HL-60/S4 (cell line): ENCODE measurements around the gene EFCAB14.
"Not testable (repeated sequence)": the region's sequence is repeated elsewhere in the genome, so short reads cannot be mapped to it uniquely, and the experiment has no call there.

Experiments used
- in situ Hi-C: fragments of 300-500 bp; cut with MboI; formaldehyde crosslinking; loops from 2 replicates; pipeline ENCODE4 v1.14.3; 2022; ENCODE audit warnings: low sequenced_read_pairs

The EFCAB14 gene

DNA sequence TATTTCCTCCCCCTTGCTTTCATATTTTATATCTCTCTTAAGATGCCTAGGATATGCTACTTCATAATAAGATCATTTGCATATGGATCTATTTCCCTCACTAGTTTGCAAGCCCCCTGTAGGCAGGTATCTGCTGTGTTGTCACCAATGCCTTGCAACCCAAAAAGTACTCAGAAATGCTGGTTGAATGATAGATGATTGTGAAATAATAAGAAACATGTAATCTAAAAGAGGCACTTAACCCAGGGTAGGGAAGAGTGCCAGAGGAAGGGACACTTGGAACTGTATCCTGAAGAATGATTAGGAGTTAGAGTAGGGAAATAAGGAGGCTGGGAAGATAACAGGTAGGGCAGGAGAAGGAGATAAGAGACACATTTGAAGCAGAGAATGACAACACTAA lies 63.1 kb downstream of the EFCAB14 start:
- in situ Hi-C loops = no loop called here

DNA sequence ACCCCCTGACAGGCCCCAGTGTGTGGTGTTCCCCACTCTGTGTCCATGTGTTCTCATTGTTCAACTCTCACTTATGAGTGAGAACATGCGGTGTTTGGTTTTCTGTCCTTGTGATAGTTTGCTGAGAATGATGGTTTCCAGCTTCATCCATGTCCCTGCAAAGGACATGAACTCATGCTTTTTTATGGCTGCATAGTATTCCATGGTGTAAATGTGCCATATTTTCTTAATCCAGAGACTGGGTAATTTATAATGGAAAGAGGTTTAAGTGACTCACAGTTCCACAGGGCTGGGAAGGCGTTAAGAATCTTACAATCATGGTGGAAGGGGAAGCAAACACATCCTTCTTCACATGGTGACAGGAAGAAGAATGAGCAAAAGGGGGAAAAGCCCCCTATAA lies 64.2 kb downstream of the EFCAB14 start:
- in situ Hi-C loops = not testable (repeated sequence)

DNA sequence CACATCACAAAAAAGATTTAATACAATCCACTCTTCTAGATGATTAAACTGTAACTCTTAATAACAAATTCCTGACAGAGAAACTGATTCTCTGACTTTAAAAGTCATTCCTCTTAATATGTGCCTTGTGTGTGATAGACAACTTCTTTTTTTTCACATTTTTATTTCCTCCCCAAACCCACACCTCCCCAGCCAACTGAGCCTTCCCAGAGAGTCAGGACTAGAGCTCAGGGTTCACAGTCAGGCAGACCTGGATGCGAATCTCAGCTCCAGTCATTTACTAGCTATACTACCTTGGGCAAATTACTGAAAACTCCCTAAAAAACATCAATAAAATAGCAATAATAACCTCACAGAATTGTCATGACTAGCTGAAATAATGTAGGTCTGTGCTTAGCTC lies 64.9 kb downstream of the EFCAB14 start:
- in situ Hi-C loops = no loop called here

DNA sequence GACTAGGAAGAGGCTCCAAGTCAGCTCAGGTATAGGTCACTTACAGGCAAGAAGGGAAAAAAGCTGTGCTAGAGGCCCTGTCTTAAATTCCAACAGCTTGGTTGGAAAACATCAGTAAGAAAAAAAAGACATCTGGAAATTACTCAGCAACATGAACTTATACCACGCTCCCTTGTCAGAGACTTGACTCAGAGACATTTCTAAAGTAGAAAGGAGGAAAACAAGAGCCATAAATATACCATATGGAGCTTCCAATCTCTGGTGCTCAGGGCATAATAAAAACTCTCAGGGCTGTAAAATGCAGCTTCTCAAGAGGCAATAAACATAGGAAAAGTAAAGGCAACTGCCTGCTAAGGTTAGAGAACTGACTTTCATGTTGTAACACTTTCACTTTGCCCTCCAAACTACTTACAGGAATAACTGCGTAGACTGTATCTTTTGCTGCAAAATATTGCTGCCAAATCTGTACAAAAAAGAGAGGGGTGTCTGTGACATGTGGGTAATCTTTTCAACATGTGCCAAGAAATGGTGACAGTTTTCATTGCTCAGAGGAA lies 65.4 kb downstream of the EFCAB14 start:
- in situ Hi-C loops = no loop called here

DNA sequence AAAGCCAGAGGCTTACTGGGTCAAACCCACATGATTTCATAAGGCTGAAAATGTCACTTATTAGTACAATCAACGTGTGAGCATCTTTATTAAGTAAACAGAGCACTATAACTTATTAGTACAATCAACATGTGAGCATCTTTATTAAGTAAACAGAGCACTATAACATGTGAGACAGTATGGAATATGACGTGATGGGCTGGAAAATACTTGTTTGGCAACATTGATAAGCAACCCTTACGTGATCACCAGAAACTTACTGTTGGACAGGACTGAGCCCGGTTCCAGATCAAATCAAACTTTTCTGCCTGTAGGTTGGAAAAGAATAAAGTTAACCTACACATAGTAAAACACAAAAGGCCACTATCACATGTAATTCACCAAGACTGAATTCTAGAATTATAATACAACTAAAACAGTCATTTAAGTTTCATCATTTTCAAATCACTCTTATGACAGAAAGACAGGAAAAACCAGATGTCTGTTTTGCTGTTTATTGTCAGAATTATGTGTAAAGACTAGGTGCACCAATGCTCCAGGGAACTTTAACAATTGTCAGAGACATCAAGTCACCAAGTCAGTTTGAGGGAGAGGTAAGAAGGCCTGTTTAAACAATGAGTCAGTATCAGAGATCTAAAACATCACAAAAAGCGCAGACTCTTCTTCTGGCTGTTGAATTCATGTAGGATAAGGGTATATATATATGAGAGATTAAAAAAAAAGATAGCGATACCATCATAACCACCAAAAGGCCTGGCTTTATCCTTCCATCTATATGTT lies 66.4 kb downstream of the EFCAB14 start:
- in situ Hi-C loops = no loop called here

DNA sequence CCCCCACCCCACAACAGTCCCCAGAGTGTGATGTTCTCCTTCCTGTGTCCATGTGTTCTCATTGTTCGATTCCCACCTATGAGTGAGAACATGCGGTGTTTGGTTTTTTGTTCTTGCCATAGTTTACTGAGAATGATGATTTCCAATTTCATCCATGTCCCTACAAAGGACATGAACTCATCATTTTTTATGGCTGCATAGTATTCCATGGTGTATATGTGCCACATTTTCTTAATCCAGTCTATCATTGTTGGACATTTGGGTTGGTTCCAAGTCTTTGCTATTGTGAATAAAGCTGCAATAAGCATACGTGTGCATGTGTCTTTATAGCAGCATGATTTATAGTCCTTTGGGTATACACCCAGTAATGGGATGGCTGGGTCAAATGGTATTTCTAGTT lies 67.8 kb downstream of the EFCAB14 start:
- in situ Hi-C loops = not testable (repeated sequence)

DNA sequence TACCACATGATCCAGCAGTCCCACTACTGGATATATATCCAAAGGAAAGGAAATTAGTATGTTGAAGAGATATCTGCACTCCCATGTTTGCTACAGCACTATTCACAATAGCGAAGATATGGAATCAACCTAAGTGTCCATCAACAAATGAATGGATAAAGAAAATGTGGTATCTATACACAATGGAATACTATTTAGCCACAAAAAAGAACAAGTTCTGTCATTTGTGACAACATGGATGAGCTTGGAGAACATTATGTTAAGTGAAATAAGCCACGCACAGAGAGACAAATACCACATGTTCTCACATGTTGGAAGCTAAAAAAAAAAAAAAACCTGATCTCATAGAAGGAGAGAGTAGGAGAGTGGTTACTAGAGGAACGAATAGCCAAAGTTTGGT lies 68.4 kb downstream of the EFCAB14 start:
- in situ Hi-C loops = no loop called here

DNA sequence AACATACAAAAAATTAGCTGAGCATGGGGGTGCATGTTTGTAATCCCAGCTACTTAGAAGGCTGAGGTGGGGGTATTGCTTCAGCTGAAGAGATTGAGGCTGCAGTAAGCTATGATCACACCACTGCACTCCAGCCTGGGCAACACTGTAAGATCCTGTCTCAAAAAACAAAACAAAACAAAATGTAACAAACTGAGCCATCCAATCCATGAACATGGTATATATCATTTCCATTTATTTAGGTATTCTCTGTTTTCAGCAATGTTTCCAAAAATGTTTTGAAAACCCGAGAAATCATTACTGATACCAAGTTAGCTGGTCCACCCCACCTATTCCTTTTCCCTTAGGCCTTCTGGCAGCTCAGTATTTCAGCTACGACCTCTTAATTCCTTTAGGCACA lies 69.2 kb downstream of the EFCAB14 start:
- in situ Hi-C loops = no loop called here

DNA sequence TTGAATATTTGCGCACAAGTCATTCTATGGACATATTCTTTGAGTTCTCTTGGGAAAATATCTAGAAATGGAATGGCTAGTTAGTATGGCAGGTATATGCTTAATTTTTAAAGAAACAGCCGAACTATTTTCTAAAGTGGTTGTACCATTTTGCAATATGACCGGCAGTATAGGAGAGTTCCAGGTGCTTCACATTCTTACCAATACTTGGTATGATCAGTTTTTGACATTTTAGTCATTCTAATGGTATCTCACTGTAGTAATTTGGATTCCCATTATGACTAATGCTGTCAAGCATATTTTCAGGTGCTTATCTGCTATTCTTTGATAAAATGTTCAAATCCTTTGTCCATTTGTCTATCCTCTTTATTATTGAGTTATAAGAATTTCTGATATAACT lies 71.3 kb downstream of the EFCAB14 start:
- in situ Hi-C loops = no loop called here

DNA sequence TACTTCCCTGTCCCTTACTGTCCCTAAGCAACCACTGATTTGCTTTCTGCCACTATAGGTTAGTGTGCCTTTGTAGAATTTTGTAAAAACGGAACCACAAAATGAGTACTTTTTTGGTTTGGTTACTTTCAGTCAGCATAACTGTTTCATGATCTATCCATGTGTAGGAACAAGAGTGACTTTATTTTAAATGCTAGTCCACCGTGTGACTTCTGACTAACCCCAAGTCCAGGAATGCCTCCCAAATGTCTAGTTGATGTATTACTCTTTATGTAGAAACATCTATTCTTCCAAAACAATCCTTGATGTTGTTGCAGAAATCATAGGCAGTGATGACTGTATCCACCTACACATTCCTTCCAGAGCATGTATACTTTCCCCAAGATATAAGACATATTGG lies 72.1 kb downstream of the EFCAB14 start:
- in situ Hi-C loops = no loop called here

DNA sequence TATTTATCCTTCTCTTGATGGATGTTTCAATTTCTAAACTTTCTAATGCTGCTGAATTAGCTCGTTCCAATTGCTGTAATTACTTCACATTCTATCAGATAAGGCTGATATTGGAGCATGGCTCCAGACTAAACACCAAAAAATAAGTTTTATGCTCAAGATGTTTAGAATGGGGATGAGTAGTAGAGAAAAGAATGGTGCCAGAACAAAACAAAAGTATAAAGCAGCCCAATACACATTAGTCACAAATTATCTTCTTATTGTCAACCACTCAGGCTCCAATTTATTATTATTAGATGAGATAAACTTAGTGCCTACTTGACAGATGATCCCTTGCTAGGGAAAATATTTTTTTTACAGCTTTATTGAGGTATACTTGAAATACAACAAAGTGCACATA lies 72.6 kb downstream of the EFCAB14 start:
- in situ Hi-C loops = no loop called here

DNA sequence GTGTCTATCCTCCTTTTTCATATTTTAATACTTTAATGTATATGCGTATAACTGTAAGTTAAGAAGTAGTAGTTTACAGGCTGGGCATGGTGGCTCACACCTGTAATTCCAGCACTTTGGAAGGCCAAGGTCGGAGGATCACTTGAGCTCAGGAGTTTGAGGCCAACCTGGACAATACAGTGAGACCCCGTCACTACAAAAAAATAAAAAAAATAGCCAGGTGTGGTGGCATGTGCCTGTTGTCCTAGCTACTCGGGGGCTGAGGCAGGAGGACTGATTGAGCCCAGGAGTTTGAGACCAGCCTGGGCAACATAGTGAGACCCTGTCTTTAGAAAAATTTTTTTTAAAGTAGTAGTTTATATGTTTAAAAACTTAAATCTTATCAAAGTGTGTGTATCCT lies 73.1 kb downstream of the EFCAB14 start:
- in situ Hi-C loops = no loop called here

DNA sequence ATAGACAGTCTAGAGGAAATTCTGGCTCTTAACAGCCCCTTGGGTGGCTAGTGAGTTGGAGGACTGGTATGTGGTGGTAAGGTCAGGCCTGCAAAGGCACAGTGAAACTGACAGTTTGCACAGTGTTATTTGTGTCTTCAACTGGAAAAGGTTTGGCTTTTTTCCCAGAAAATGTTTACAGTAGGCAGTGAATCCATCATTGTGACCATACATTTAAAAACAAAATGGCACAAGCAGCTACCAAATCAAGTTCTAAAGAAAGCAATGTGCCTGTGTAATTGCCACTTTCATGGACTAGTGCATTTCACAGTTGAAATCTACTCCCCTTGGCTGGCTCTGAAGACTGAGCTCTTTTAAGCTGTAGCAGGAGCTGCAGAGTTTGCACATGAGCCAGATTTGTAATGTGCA lies 75.5 kb downstream of the EFCAB14 start:
- in situ Hi-C loops = no loop called here

DNA sequence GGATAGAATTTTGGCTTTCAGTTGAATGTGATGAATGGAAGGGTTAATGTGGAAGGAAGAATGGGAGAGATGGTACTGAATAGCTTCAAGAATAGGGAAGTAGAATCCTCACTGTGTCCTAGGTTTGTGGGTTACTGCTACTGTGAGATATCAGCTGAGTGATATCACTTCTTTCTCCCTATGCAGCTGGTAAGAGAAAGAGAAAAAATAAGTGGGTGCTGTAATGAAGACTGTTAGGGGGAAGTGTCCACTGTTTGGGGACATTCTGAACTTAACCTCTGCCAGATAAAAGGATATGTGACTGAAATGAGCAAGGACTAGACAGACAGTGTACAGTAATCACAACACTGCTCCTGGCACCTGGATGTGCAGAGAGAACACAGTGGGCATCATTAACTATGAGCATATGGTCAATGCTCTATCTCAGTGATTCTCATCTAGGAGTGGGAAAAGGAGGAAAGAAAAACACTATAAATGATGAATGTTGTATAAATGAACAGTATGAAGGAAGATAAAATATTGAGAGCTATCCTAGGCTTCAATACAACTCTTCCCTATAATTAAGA lies 76.7 kb downstream of the EFCAB14 start:
- in situ Hi-C loops = no loop called here

DNA sequence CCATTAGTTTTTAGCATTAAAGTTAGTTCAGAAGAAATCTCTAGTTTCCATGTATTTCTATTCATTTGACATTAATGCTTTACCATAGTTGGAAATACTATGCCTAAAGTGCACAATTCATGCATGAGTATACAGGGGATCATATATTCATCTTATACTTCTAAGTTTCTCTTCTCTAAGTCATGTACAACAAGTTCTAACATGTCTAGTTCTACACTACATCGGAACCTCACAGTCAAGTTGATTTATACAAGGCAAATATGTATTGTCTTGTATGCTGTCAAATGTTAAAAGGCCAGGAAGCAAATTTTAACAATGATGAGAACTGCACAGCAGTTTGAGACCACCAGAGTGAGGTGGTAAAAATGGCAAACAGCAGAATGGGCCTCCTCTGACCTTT lies 79.4 kb downstream of the EFCAB14 start:
- in situ Hi-C loops = no loop called here

DNA sequence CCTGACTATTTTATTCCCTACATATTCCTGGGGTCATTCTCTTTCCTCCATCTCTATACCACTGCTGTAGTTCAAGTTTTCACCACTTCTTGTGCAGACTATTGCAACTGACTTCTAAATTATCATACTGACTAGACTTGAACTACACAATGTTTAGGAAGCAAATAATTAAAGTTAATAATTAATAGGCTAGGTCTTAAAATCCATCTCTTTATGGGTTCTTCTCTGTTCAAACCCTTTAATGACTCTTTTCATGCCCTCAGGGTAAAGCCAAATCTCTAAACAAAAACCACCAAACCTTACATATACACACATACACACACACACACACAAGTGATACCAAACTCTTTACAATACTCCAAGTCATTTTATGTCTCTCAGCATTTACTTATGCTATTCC lies 80.0 kb downstream of the EFCAB14 start:
- in situ Hi-C loops = no loop called here

DNA sequence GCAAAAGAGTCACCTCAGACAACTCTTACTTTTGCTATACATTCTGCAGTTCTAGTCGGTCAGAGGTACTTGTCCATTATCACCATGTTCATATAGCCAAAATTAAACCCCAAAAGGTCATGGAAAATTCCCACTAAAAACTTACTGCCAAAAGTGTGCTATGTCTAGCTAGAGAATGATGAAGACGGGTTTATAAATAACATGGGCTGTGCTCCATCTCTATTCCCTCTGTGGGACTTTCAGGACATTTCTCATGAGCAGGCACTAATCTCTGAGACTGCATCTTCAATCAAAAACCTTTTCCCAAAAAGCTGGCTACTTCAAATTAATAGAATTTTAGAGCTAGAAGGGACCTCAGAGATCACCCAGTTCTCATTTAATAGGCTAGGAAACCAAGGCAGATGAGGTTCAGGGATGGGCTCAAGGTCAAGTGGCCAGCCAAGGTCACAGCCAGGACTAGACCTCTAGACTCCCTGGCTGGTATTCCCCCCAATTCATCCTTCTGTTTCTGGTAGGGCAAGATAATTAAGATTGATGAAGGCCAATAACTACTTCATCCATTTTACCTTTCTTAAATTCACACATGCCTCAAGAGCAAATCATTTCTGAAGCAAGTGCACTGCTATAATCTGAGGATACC lies 81.3 kb downstream of the EFCAB14 start:
- in situ Hi-C loops = no loop called here

DNA sequence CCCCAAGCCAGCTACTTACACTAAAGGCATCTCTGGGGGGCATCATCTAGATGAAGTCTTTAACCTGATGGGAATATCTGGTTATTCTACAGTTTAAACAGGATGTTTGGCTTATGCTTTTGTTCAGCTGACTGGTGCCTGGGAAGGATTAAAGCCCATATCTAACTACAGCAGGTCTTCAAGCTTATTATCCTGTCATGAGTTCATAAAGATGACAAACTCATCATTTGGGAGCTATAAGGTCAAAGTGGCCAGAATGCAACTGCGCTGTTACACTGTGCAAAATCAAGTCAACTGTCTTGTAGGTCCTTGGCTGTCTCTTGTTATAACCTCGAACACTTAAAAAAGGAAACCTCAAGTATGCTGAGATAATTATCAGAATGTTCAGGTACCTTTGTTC lies 83.7 kb downstream of the EFCAB14 start:
- in situ Hi-C loops = no loop called here

DNA sequence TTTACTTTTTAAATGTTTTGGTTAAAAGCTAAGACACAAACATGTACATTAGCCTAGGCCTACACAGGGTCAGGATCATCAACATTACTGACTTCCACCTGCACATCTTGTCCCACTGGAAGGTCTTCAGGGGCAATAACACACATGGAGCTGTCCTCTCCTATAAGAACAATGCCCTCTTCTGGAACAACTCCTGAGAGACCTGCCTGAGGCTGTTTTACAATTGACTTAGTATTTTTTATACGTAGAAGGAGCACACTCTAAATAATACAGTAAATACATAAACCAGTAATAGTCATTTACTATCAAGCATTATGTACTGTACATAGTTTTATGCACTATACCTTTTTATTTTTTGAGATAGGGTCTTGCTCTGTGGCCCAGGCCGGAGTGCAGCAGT lies 88.2 kb downstream of the EFCAB14 start:
- in situ Hi-C loops = no loop called here
